Measurements from ENCODE around the gene ALG2.
A peak's percentile ranks its signal among the peaks of the same experiment; 100 is the strongest.

The ALG2 gene

GRCh38 chr9:99184475-99185347 is 37.0 kb downstream of the ALG2 start:
- TF ChIP-seq CTCF (IDR thresholded peaks at IDR 0.05; ENCODE audit: insufficient read depth, low read length, poor library complexity, severe bottlenecking), result peak; percentile 92
- no peaks in the 10 kb centered on the region for H3K27me3 ChIP-seq (replicated peaks; ENCODE audit: control insufficient read depth, insufficient read depth, low read length)
- H3K36me3 ChIP-seq (ENCODE audit: control insufficient read depth, insufficient read depth, low read length), result no peaks in the 10 kb centered on the region
- no peak overlapping the region for H3K4me3 ChIP-seq (replicated peaks; ENCODE audit: low read depth, low read length)
- DNase-seq (ENCODE audit: extremely low read depth, insufficient read length), result peak; percentile 77

GRCh38 chr9:99184110-99184474 is 37.6 kb downstream of the ALG2 start:
- H3K4me3 ChIP-seq (replicated peaks; ENCODE audit: low read depth, low read length), result no peak overlapping the region
- no peaks in the 10 kb centered on the region for H3K36me3 ChIP-seq (ENCODE audit: control insufficient read depth, insufficient read depth, low read length)
- no peak for DNase-seq (ENCODE audit: extremely low read depth, insufficient read length)
- H3K27me3 ChIP-seq (replicated peaks; ENCODE audit: control insufficient read depth, insufficient read depth, low read length), result no peaks in the 10 kb centered on the region
- TF ChIP-seq CTCF (IDR thresholded peaks at IDR 0.05; ENCODE audit: insufficient read depth, low read length, poor library complexity, severe bottlenecking), result no peak

- no peak for DNase-seq (ENCODE audit: extremely low read depth, insufficient read length)
- H3K36me3 ChIP-seq (ENCODE audit: control insufficient read depth, insufficient read depth, low read length), result no peaks in the 10 kb centered on the region
- H3K4me3 ChIP-seq (replicated peaks; ENCODE audit: low read depth, low read length), result no peak overlapping the region
- no peak for TF ChIP-seq CTCF (IDR thresholded peaks at IDR 0.05; ENCODE audit: insufficient read depth, low read length, poor library complexity, severe bottlenecking)
- no peaks in the 10 kb centered on the region for H3K27me3 ChIP-seq (replicated peaks; ENCODE audit: control insufficient read depth, insufficient read depth, low read length)
Observed at GRCh38 chr9:99183616-99184015, 38.1 kb downstream of the ALG2 start.

GRCh38 chr9:99182356-99182755 is 39.4 kb downstream of the ALG2 start:
- TF ChIP-seq CTCF (IDR thresholded peaks at IDR 0.05; ENCODE audit: insufficient read depth, low read length, poor library complexity, severe bottlenecking), result no peak
- Histone ChIP-seq H3K36me3 (ENCODE audit: control insufficient read depth, insufficient read depth, low read length) (no peaks in the 10 kb centered on the region), H3K27me3 (replicated peaks; ENCODE audit: control insufficient read depth, insufficient read depth, low read length) (no peaks in the 10 kb centered on the region), H3K4me3 (replicated peaks; ENCODE audit: low read depth, low read length) (no peak overlapping the region)
- no peak for DNase-seq (ENCODE audit: extremely low read depth, insufficient read length)

GRCh38 chr9:99181621-99182020 is 40.1 kb downstream of the ALG2 start:
- Histone ChIP-seq H3K4me3 (replicated peaks; ENCODE audit: low read depth, low read length) (no peak overlapping the region), H3K36me3 (ENCODE audit: control insufficient read depth, insufficient read depth, low read length) (no peaks in the 10 kb centered on the region), H3K27me3 (replicated peaks; ENCODE audit: control insufficient read depth, insufficient read depth, low read length) (no peaks in the 10 kb centered on the region)
- TF ChIP-seq CTCF (IDR thresholded peaks at IDR 0.05; ENCODE audit: insufficient read depth, low read length, poor library complexity, severe bottlenecking), result no peak
- DNase-seq (ENCODE audit: extremely low read depth, insufficient read length), result peak; percentile 73

All from GM06990 (cell line).